HG02943 (cell line): ENCODE measurements around the gene BCO1.
"Not testable (repeated sequence)": the region's sequence is repeated elsewhere in the genome, so short reads cannot be mapped to it uniquely, and the experiment has no call there.

Experiments
- ATAC-seq: cut with Tn5 transposase; IDR thresholded peaks from one replicate; pipeline ENCODE4 v1.9.1; 2021; ENCODE audit warnings: mild to moderate bottlenecking, low read depth, moderate library complexity; ENCODE audit not compliant: unreplicated experiment

Gene BCO1

GRCh38 chr16:81238296-81239011, at the start of gene BCO1:
Gene BCO1, plus strand, starts transcription at chr16:81238689. Its CDS starts 220 bp downstream, at chr16:81238909.
- ATAC-seq = peak; percentile 59

- ATAC-seq = no peak
These were observed 49.3 kb upstream of the BCO1 start for GRCh38 chr16:81189100-81189664.

GRCh38 chr16:81190667-81191066, 47.8 kb upstream of the BCO1 start:
- no peak for ATAC-seq

- no peak for ATAC-seq
These were observed 42.5 kb upstream of the BCO1 start for GRCh38 chr16:81195885-81196534.

GRCh38 chr16:81198635-81199034, 39.9 kb upstream of the BCO1 start:
- ATAC-seq = no peak

- no peak for ATAC-seq
These were observed 37.2 kb upstream of the BCO1 start for GRCh38 chr16:81201267-81201666.

- ATAC-seq = no peak
These were observed 33.5 kb upstream of the BCO1 start for GRCh38 chr16:81204798-81205680.

- no peak for ATAC-seq
These were observed 31.4 kb upstream of the BCO1 start for GRCh38 chr16:81207076-81207475.

- no peak for ATAC-seq
These were observed 27.7 kb upstream of the BCO1 start for GRCh38 chr16:81210807-81211206.

- ATAC-seq = no peak
These were observed 25.5 kb upstream of the BCO1 start for GRCh38 chr16:81212830-81213465.

- ATAC-seq = no peak
These were observed 23.7 kb upstream of the BCO1 start for GRCh38 chr16:81214745-81215166.

- ATAC-seq = no peak
These were observed 22.4 kb upstream of the BCO1 start for GRCh38 chr16:81216114-81216513.

GRCh38 chr16:81216706-81217105, 21.8 kb upstream of the BCO1 start:
- ATAC-seq = no peak

- ATAC-seq = no peak
These were observed 19.3 kb upstream of the BCO1 start for GRCh38 chr16:81219151-81219550.

GRCh38 chr16:81220349-81220748, 18.1 kb upstream of the BCO1 start:
- ATAC-seq = no peak

GRCh38 chr16:81221731-81222130, 16.8 kb upstream of the BCO1 start:
- no peak for ATAC-seq

GRCh38 chr16:81224824-81225223, 13.7 kb upstream of the BCO1 start:
- no peak for ATAC-seq

GRCh38 chr16:81225697-81226096, 12.8 kb upstream of the BCO1 start:
- ATAC-seq = not testable (repeated sequence)

GRCh38 chr16:81227785-81228184, 10.7 kb upstream of the BCO1 start:
- no peak for ATAC-seq

- no peak for ATAC-seq
These were observed 8.7 kb upstream of the BCO1 start for GRCh38 chr16:81229811-81230210.
